GM21447 (cell line): ENCODE results near the gene FKBP8.
"Not testable (repeated sequence)": the region's sequence is repeated elsewhere in the genome, so short reads cannot be mapped to it uniquely, and the experiment has no call there.

Experiments
- ATAC-seq: cut with Tn5 transposase; IDR thresholded peaks from one replicate; pipeline ENCODE4 v1.9.1; 2021; ENCODE audit not compliant: unreplicated experiment

Gene FKBP8

DNA sequence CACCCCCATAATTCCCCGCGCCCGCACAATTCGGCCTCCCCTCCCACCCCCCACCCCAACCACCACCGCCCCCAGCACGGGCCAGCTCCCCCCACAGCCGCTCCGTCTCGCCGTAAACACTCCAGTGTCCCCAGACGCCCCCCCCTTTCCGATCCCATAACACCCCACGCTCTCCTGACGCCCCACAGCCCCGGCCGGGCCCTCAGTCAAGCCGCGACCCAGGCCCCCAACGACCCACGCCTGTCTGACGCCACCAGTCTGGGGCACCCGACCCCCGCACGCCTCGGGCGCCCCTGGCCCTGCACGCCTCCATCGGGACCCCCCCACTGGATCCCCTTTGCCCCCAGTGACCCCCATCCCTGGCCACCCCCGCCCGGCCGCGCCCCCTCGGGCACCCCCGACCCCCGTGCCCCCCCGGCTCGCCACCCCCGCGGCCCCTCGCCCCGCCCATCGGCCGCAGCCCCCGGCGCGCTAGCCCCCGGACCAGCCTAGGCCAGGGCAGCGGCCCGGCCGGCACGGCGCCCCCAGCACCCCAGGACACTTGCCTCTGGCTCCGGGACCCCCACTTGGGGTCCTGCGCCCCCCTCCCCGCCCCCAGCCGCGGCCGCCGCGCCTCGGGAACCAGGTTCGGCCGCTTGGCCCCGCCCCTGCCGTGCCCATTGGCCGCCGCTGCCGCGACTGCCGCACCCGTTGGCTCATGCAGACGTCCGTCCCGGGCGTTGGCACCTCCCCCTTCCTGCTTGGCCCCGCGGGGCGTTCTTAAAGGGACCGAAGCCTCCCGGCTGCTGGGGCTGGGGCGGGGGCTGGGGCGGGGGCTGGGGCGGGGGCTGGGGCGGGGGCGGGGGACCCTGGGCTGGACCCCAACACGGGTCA is at the start of gene FKBP8:
Gene FKBP8 (minus strand): TSS at position 633 of the 873 bp plus-strand sequence. CDS start 1,603 bp downstream, outside the sequence.
- ATAC-seq: peak; percentile 81

- not testable (repeated sequence) for ATAC-seq
These were observed 49.4 kb upstream of the FKBP8 start for GRCh38 chr19:18592732-18593131.

DNA sequence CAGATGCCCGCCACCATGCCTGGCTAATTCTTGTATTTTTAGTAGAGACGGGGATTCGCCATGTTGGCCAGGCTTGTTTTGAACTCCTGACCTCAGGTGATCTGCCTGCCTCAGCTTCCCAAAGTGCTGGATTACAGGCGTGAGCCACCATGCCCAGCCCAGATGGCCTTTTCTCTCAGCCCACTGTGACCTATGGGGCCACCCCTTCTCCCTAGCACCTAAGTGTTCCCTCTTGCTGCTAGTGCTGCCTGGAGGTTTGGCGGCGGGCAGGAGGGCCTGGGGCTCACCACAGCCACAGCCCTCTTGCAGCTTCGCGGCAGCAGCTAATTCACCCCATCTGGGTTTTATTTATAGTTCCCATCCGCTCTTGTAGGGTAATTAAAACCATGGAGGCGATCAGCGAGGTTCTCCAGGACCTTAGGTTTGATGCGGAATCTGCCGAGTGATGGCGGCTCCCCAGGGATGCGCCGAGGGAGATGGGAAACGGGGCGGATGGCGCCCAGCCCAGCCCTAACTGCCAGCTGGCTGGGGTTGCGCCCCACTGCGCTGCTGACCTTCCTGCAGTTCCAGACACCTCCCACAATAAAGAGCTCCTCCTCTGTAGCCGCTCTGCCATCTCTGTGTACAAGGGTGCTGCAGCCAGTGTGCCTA is 48.5 kb upstream of the FKBP8 start:
- ATAC-seq: no peak

DNA sequence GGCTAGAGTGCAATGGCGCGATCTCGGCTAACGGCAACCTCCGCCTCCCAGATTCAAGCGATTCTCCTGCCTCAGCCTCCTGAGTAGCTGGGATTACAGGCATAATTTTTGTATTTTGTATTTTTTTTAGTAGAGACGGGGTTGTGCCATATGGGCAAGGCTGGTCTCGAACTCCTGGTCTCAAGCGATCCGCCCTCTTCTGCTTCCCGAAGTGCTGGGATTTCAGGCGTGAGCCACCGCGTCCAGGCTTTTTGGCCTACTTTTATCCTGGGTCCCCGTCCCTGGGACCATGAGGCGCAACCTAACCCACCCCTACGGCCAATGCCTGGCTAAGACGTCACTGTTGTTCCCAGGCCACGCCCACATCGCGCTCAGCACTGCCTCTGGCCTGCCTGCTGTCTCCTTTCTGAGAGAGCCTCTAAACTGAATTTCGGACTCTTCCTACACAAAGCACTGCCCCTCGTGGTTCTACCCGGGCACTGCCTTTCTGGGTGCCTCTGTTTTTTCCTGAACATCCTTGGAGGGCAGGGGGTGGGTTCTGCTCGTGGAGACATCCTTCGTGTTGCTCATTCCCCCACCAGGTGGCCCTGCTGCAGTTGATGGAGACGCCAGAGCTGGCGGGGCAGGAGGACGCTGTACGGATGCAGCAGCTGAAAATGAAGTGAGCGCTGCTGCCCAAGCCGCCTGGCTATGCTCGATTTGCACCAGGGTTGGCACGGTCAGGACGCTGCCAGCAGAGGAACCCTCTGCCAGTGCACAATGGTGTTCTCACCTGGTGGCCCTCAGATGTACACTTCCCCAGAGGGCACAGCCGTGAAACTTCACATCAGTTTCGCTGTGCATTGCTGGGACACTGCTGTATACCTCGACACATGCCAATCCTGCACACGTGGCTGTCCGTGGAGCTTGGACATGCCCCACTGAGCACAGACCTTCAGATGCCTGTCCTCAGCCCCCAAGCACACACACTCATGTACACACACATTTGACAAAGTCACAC is 47.2 kb upstream of the FKBP8 start:
- no peak for ATAC-seq

DNA sequence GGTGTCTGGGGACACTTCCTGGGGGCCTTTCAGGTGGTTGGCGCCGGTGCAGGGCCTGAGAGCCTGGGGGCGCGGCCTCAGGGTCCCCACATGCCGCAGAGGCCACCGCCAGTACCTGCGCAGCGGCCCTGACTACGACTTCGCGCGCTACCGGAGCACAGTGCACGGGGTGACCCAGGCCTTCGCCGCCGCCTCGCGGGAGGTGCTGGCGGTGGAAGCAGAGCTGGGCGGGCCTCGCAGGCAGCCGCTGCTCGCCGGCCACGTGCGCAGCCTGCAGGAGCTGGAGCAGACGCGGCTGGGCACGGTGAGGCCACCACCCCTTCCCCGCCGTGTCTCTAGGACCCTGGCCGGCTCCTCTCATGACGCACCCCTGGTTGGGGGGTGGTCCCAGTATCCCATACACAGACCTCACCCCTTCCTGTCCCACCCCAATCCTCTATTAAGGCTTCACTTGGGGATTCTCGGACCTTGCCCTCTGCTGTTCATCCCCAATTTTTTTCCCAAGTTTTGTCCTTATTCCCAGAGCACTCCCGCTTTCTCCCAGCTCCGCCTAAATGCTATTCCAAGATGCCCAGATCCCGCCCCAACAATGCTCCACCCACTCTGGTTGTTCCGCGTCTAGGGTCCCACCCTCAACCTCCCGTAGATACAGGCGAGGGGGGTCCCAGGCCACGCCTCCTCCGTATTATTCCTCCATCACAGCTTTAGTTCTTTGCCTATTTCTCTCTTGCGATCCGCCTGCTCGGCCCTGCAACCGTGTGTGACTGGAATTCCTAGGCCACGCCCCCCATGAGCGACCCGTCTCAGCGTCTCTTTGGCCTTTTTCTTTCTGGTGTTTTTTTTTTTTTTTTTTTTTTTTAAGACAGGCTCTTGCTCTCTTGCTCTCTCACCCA is 46.3 kb upstream of the FKBP8 start:
- peak; percentile 31 for ATAC-seq

DNA sequence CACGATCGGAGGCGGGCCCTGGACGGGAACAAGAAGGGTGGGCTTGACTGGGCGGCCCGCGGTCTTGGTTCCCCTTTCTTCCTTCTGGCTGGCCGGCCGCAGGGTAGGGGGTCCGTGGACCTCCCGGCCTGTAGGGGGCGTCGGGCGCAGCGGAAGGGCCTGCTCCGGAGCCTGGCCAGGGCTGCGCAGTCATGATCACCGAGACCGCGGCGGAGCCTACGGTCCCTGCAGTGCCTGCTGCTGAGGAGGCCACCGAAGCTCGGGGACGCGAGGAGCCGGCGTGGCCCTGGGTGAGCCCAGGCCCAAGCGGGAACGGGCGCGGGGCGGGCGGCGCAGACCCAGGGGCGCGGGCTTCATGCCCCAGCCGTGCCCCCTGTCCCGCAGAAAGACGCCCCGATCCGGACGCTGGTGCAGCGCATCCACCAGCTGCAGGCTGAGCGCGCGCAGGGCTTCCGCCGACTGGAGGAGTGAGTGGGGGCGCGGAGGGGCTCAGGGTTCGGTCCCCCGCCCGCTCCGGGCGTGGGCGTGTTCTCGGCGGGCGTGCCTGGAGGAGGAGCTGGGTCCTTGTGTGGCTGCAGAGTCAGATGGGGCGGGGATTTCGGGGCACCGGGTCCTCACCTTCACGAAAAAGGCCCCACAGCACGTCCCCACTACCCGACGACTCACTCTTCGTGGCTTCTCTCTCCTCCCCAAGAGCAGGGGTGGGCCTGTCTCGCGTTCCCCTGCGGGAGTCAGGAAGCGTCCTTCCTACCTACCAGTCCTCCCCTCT is 45.4 kb upstream of the FKBP8 start, which contains the start of gene REX1BD:
Gene REX1BD (plus strand): TSS at position 188 of the 769 bp plus-strand sequence. CDS start 4 bp downstream, at position 192.
- ATAC-seq: peak; percentile 73

DNA sequence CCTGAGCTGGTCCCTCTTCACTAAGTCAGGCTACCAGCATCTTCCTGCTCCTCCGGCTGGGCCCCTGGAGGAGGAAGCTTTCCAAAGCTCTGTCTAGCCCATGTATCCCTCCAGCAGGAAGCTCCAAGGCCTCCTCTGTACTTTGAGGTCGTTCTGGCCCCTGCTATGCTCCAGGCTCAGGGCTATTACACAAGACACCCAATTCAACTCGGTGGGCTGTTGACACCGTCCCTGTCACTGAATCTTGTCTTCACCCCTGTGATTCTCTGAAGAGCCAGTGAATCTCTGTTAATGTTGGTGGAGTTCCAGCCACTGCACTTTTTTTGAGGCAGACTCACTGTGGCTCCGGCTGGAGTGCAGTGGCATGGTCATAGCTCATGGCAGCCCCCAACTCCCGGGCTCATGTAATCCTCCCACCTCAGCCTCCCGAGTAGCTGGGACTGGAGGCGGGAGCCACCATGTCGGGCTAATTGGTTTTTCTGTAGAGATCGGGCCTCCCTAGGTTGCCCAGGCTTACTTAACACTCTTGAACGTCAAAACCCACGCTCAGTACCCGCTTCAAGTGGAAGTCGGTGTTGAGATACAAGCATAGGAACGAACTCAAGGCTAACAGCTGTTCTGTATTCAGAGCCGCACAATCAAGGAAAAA is 44.7 kb upstream of the FKBP8 start:
- peak; percentile 5 for ATAC-seq

- ATAC-seq: no peak
These were observed 44.2 kb upstream of the FKBP8 start for GRCh38 chr19:18587561-18587960.

GRCh38 chr19:18586306-18586705 is 42.9 kb upstream of the FKBP8 start:
- ATAC-seq: no peak

DNA sequence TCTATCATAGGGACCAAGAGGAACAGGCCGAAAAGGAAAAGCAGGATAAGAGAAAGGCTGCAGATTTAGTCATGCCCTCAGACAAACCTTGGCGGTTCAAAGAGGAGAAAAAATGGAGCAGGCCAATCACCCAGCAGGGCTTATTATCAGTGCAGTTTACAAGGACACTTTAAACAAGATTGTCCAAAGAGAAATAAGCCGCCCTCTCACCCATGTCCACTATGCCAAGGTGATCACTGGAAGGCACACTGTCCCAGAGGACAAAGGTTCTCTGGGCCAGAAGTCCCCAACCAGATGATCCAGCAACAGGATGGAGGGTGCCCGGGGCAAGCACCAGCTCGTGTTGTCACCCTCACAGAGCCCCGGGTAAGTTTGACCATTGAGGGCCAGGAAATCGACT is 36.9 kb upstream of the FKBP8 start:
- no peak for ATAC-seq

GRCh38 chr19:18577365-18577914 is 34.1 kb upstream of the FKBP8 start:
- no peak for ATAC-seq

DNA sequence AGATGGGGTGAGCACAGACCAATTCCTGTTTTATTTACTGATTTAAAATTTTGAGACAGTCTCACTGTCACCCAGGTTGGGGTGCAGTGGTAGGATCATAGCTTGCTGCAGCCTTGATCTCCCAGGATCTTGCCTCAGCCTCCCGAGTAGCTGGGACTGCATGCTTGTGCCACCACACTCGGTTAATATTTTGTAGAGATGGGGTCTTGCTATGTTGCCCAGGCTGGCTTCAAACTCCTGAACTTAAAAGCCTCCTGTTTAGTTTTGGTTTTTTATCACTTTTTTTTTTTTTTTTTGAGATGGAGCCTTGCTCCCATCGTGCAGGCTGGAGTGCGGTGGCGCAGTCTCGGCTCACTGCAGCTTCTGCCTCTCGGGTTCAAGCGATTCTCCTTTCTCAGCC is 33.0 kb upstream of the FKBP8 start:
- no peak for ATAC-seq

GRCh38 chr19:18574691-18575291 is 31.4 kb upstream of the FKBP8 start:
- no peak for ATAC-seq

GRCh38 chr19:18571564-18572344 is 28.4 kb upstream of the FKBP8 start, which contains the start of gene UBA52:
UBA52 (plus strand) TSS chr19:18571857; CDS start chr19:18573301, 1,444 bp downstream.
- ATAC-seq: peak; percentile 89

- no peak for ATAC-seq
These were observed 25.0 kb upstream of the FKBP8 start for GRCh38 chr19:18568367-18568766.

- no peak for ATAC-seq
These were observed 23.6 kb upstream of the FKBP8 start for GRCh38 chr19:18566953-18567352.

- no peak for ATAC-seq
These were observed 18.7 kb upstream of the FKBP8 start for GRCh38 chr19:18562086-18562485.
